Subcutaneous adipose tissue (tissue), 4 donors: ENCODE data around the gene HS3ST3B1. TPM values are rescaled to one million over a fixed set of nuclear protein-coding genes. Genes with fewer than 3 reads are reported as not detected.

Source experiments
- CTCF ChIP-seq: fragments of 450-650 bp; IDR thresholded peaks from one replicate; pipeline ENCODE4 v1.5.1; 2016; ENCODE audit warnings: low read depth, mild to moderate bottlenecking, control low read depth, antibody characterized with exemption, moderate library complexity
- total RNA-seq, 4 donors: library from RNA; depleted of rRNA; stranded (reverse); fragments of >200 nt; gene quantifications; one replicate each; pipeline ENCODE4 v1.1.0, GENCODE V29; 2016

HS3ST3B1 gene
- total RNA-seq, 4 donors from 2014 or later, result 0.66 to 2.4 (median 1.1) TPM

- TF ChIP-seq CTCF, result no peak
Observed at GRCh38 chr17:14346801-14347200, 45.9 kb downstream of the HS3ST3B1 start.

GRCh38 chr17:14351493-14351892 lies 50.6 kb downstream of the HS3ST3B1 start:
- no peak for TF ChIP-seq CTCF

- no peak for TF ChIP-seq CTCF
Observed at GRCh38 chr17:14352136-14352535, 51.3 kb downstream of the HS3ST3B1 start.

GRCh38 chr17:14353861-14354474 lies 53.1 kb downstream of the HS3ST3B1 start:
- no peak for TF ChIP-seq CTCF

GRCh38 chr17:14354807-14355206 lies 53.9 kb downstream of the HS3ST3B1 start:
- TF ChIP-seq CTCF, result no peak

- TF ChIP-seq CTCF, result no peak
Observed at GRCh38 chr17:14355556-14355955, 54.7 kb downstream of the HS3ST3B1 start.

- TF ChIP-seq CTCF, result no peak
Observed at GRCh38 chr17:14359163-14360020, 58.5 kb downstream of the HS3ST3B1 start.
